Activated T-helper 1 cell treated with Interleukin-2 at 50 U/mL for 16 hours (primary cell): Measurements from ENCODE around the gene KLF6.
"Not testable (repeated sequence)": the region's sequence is repeated elsewhere in the genome, so short reads cannot be mapped to it uniquely, and the experiment has no call there.

Source experiments
- DNase-seq: peaks from one replicate; pipeline ENCODE4 v3.0.0-alpha.2; 2020; ENCODE audit warnings: low read depth

The KLF6 gene

DNA sequence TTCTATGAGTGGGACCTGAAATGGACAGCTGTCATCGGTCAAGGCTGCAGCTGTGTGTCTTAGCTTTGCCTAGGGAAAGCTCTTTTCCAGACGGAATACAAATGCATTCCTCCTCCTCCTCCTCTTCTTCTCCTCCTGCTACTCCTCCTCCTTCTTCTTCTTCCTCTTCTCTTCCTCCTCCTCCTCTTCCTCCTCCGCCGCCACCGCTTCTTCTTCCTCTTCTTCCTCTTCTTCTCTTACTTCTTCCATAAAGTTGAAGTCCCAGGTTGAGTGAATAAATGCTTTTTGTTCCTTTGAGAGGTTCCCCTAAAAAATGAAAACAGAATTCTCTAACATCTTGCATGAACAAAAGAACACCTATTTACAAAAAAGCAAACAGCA, 28.7 kb downstream of the KLF6 start:
- DNase-seq: no peak

DNA sequence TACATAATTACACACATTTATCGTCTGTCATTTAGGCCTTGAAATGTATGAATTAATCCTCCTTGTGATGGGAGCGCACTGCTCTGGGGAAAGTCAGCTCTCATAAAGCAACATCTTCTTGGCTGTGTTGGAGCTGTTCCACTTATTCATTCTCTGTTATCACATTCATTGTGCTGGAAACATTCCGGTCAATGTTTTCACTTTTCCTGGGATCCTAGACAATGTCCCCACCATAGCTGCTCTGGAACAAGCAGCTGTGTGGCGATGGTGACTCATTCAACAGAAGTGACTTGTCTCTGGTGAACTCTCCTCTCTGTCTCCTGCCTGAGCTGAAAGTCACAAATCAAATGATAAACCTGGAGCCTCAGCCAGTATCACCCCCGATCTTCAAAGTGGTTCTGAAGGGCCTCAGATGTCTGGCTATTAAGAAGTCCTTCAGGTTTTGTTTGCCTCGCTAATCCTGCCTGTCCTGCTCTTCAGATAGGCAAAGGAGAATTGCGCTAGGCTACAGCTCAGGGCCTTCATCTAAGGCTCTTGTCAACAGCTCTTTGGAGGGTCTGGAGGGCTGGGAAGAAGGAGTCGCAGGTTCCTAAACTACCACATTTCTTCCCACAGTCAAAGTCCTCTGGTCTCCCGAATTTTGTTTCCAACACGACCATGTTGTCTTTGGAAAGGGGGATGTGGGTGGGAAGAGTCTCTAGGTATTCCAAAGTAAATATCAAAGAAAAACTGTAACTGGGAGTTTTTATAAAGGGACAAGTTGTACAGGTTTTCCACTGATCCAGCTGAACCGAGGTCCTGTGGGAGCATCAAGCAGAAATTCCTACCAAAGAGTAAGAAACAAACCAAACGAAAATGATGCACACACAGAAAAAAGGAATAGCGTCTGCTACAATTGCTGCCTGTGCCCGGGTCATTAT, 29.3 kb downstream of the KLF6 start:
- DNase-seq: no peak

DNA sequence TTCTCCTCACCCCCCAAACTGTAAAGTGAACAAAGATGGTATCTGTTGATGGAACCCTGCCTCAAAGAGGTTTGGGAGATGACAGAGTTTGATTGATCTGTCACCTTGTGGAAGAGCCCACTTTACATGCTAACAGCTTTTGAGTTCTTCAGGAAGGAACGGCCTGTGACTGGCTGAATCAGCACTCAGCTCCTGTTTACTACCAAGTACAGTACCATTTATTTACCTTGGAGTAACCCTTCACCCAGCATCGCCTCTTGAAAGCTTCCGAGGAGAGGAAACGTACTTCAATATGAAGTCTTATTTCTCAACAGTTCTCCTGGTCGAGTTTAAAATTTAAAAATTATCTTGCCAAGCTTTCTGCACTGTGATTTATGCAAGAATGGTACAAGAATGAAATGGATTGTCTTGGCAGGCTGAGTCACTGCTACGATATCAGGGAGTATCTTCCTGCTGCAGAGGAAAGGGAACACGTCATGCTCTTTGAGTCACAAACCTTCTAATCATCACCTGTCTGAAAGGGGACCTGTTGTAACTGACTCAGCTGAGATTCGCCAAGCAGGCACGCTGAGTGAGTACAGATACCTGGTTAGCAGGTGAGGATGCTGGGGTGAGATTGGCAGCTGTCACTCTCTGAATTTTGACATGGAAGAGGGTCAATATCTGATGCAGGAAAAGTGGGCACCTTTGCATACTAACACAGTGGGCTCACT, 30.1 kb downstream of the KLF6 start:
- no peak for DNase-seq

DNA sequence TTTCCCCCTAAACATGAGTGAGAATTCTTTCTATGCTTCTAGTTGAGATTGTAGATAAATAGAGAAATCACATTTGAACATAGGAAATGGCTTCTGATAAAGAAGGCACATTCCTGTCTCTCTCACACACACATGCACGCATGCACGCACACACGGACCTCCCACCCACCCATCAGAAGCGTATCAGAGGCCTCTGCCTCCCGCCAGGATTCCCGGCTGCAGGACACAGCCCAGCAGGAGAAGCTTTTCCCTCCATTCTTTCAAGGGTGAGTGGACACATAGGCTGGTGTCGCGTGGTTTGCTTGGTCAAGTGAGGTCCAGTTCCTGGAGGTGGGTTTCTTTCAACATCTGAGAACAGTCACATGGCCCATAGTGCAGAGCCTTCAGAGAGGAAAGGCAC, 34.2 kb downstream of the KLF6 start:
- no peak for DNase-seq

DNA sequence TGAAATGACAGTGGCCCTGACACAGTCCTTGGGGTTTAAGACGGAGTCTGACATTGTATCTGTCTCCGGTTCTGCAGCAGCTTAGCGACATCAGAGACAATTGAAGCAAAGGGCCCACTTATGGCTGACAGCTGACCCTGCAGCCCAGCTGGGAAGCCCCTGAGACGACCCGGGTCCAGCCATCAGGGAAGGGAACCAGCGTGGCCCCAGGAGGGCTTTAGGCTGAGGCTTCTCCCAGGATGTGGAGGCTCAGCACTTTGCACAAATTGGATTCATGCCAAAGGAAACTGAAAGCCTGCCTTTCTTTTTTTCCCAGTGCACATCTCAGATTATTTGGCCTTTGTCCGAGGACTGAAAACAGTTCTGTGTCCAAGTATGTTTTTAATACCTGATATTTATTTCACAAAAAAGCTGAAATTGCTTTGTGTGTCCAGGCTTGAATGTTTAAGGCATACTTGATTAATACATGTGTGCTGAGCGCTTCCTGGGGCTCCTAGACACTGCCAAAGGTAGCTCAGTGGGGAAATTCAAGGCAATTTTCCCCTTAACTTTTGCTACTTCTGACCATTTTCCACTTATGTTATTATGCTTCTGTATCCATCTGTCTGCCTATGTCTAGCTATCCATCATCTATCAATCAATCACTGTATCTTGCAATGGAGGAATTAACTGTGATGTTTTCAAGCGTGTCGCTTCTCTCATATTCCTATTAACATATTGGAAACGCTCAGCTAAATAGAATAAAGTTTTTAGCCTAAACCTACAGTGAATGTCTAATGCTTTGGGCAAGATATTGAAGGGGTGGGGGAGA, 34.8 kb downstream of the KLF6 start:
- DNase-seq: no peak

DNA sequence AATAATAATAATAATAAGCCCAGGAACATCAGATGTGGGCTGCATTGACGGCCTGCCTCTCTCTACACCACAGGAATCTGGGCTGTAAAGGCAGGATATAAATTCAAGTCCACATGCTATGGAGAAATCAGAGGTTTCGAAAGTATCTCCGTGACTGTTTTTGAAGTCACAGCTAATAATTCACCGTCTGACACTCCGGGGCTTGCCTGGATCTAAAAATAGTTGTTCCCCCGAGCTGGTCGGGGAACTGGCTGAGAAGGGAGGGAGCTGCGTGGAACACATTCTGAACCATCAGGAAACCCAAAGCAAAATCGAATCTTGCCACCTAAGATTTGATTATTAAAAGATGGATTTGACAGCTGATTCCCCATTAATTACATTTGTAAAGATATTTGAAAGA, 35.4 kb downstream of the KLF6 start:
- no peak for DNase-seq

DNA sequence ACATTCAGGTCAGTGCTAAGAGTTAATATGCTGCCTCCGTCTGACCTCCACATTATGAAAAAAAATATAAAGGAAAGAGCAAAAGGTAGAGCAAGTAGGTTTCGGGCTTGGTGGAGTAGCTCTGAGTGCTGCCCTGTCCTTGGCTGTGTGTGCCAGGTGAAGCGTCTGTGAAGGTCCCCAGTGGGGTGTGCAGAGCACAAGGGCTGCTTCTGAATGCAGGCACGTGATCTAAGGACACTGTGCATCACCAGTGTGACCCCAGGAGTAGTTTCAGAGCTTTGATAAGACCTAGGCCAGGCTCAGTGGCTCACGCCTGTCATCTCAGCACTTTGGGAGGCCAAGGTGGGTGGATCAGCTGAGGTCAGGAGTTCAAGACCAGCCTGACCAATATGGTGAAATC, 36.0 kb downstream of the KLF6 start:
- no peak for DNase-seq

DNA sequence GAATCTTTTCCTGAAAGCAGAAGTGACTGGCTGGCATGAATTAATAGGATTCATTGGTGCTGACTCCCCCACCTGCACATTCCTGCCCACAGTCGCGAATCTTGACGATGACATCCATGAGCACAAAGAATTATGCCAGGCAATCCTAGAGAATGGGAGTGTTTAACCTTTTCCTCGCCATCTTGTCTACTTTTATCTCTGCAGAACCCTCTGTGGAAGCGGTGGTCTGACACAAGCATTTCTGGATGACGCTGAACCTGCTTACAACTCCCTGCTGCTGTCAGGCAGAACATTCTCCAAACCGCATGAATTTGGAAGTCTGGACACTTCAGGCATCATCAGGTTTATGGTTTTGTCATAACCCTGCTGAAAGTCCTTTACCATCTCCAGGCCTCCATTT, 36.5 kb downstream of the KLF6 start:
- no peak for DNase-seq

DNA sequence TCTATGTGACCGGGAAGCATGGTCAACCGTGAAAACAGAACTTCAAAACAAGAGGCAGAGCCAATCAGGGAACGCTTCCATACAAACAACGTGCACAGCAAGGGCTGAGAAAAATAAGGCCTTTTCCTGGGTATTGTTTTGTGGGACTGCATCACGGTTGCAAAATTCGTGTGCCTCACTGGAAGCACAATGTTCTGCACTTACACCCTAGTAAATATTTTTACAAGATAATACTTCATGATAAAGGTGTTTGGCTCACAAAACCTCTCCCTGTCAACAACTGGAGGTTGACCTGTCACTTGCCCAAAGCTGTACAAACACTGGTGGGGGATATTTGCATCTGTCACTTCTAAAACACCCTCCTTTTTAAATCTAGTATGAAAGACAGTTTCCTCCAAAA, 37.0 kb downstream of the KLF6 start:
- no peak for DNase-seq

DNA sequence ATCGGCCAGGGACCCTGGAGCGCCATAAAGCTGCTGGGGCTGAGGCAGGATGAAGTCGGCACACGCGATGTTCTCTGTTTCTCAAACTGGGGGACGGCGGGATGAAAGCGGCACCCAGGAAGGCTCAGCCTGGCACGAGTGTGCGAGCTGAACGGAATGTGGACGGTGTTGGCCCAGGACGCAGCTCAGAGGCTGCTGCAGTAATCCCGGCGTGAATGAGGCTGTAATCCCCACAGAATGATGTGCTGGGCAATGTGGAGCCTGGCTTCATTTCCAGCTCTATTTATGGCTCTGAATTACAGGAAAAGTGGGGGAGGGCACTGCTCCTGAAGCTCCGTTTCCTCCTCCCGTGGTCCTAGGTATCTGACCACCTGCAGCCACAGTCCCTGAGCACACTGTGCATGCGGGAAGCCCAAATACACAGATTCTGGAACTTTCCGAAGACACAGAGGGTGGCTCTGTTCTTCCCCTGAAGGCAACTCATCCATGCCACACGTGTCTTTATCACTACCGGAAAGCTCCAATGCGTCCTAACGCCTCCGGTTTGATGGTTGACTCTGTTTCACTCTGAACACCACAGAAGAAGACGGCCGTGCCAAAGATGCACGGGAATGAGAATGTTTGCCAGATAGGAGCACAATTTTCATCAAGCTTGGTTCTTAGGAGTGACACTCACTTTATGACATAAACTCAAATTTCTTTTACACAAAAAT, 37.6 kb downstream of the KLF6 start:
- no peak for DNase-seq

DNA sequence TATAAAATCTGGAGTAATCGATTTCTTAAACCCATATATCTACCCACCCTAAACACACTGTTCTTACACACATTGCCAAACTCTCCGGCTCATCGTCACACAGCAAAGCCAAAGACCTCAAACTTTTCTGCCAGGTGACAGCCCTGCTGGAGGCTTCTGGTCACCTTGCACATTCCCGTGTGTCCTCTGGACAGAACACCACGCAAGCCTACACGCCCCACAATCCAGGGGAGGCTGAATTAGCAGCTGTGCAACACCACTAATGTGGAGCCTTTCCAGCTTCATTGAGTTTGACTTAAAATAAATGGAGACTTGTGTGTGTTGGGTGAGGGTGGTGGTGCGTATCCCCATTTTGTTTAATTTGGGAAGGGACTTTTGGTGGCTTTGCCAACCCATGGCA, 38.4 kb downstream of the KLF6 start:
- no peak for DNase-seq

DNA sequence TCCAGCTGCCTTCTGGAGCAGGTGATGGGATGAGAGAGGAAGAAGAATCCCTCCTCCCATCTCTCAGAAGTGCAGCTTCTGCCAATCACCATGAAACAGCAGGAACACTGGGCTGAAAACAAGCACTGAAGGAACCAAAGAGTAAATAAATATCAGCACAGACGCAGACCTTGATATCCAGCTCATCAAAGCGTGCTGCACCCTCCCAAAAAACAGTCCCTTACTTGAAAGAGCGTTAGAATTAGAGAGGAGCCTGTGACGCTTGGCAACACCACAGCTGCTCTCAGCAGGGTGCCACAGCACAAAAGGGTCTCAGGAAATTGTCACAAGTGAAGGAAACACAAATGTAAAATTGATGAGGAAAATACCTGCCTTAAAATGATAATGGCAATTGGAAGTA, 39.5 kb downstream of the KLF6 start:
- no peak for DNase-seq

DNA sequence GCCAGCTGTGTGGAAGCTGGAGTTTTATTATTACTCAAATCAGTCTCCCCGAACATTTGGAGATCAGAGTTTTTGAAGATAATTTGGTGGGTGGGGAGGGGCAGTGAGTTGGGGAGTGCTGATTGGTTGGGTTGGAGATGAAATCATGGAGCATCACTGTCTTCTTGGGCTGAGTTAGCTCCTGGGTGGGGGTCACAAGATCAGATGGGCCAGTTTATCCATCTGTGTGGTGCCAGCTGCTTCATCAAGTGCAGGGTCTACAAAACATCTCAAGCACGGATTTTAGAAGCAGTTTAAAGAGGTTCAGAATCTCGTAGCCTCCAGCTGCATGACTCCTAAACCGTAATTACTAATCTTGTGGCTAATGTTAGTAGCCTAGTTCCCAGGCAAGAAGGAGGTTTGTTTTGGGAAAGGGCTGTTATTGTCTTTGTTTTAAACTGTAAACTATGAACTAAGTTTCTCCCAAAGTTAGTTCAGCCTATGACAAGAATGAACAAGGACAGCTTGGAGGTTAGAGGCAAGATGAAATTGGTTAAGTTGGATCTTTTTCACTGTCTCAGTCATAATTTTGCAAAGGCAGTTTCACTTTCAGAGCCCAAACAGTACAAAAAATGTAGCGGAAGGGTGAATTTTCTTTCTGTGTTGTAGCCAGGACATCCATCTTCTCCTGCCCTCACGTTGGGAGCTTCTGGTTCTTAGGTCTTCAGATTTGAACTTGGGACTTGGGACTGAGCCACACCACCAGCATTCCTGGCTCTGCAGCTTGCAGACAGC, 43.1 kb downstream of the KLF6 start:
- no peak for DNase-seq

DNA sequence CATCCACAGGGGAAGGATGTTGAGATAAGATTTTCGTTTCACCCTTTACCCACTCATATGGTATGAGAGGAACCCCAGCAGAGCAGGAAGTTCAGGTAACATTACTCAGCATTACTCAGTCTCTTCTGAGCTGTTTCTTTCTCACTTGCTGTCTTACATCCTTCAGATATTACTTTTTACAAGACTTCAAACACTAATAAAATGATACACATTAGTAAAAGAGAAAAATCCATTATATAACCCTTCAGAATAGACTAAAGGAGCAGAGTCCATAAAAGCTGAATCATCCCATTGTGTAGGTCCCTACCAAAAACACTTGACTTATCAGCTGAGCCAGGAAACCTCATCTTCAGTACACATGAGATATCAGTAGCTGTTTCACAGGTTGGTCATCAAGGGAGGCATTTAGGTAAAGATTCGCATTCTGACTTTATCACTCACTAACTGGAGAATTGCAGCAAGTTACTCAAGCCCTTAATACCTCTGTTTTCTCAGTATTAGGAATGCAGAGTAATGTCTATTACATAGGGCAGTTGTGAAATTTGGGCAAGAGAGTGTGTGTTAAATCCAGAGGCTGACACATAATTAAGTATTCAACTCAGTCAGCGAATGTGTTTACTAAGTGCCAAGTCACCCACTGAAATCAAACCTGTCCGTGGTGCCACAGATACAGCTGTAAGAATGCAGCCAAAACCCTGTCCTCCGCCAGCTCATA, 44.7 kb downstream of the KLF6 start:
- DNase-seq: no peak

DNA sequence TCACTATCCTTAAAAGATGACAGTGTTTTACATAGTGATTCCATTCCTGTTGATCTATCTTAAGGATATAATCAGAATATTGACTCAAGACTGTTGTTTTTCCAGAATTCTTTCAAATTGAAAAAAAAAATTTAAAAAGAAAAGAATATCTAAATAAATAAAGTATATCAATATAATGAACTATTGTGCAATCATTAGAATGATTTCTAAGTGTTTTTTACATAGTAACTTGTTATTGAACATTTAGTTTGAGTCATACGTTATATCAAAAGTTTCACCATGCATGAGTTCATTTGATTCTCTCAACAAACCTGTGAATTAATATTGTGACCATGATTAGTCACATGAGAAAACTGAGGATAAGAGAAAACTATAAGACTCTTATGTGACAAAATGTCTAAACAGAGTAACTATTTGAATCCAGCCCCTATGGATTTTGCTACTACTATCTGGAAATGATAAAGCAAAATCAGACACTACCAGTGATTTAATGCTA, 46.1 kb downstream of the KLF6 start:
- DNase-seq: no peak

DNA sequence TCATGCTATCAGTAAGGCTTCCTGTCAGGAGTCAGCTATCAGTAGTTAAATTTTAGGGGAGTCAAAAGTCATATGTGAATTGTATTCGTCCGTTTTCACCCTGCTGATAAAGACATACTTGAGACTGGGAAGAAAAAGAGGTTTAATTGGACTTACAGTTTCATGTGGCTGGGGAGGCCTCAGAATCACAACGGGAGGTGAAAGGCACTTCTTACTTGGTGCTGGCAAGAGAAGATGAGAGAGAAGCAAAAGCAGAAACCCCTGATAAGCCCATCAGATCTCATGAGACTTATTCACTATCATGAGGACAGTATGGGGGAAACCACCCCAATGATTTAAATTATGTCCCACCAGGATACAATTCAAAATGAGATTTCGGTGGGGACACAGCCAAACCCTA, 47.1 kb downstream of the KLF6 start:
- no peak for DNase-seq

DNA sequence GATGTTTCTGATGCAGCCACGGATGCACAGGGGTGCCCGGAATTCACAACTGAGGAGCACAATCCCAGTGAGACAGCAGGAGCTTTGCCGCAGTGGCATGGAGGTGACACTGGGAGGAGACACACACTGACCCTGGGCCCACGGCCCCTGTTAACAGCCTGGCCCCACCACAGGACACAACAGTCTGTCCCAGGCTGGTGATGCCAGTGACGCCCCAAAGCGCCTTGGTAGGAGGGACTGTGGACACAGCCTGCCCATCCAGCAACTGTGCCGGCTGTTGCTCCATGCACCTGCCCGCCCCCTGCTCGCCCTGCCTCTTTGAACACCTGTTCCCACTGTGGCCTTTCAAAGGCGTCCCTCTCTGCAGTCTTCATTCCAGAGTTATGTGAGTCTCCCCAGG, 49.8 kb downstream of the KLF6 start:
- no peak for DNase-seq

DNA sequence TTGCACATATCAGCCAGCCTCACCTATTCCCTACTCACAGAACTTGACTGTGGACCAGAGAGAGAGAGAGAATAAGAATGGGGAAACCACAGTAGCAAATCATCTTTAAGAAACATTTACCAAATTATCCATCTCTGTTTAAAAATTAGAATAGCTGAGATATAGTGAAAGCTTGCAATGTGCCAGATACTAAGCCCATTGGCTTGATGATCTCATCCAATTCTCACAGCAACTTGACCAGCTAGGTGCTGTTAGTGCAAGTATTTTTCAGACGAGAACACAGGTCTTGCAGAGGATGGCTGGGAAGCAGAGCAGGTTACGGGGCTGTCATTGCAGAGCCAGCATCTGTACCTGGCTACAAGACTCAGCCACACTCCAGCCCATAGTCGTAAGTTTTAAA, 50.9 kb downstream of the KLF6 start:
- DNase-seq: no peak

DNA sequence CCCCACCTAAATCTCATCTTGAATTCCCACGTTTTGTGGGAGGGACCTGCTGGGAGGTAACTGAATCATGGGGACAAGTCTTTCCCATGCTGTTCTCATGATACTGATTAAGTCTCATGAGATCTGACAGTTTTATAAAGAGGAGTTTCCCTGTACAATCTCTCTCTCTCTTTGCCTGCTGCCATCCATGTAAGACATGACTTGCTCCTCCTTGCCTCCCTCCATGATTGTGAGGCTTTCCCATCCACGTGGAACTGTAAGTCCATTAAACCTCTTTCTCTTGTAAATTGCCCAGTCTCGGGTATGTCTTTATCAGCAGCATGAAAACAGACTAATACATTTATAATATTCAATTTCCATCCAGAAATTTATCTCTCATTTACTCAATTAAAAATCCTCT, 52.8 kb downstream of the KLF6 start:
- not testable (repeated sequence) for DNase-seq

DNA sequence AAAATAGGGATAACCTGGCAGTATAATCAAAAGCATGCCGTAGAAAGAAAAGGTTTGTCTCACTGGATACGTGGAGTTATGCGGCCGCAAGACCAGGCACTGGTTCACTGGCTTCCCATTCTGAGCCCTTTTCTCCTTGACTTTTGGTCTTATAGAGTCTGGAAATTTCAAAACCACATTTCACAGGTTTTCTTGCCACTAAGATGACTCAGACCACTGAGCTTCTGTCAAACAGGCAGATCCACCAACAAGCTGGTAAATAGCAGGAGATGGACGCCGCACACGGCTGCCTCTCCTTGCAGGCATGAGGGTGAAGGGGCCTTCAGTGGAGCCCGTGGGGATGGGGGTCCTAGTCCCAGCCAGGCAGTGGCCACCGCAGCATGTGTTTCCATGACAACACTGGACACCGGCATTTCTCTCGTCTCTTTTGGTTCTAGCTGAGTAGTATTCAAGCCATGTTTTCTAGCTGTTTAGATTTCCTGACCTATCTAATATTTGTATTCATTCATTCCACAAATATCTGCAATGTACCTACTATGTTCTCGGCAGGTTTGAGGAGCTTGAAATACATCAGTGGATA, 55.5 kb downstream of the KLF6 start:
- no peak for DNase-seq
